Measurements from ENCODE around the gene SUPT5H. TPM values are rescaled to one million over a fixed set of nuclear protein-coding genes. Genes with fewer than 3 reads are reported as not detected.

Gene SUPT5H
- total and polyA plus RNA-seq, 9 donors, result 51.4 to 163 (median 101) TPM

- Histone ChIP-seq H3K27me3 (no peaks in the 10 kb centered on the region), H3K27ac (no peak overlapping the region), H3K36me3 (no peaks in the 10 kb centered on the region), H3K4me3 (no peak overlapping the region), H3K9me3 (no peaks in the 10 kb centered on the region), H3K4me1 (ENCODE audit: insufficient read depth) (peaks cover 5% of the 10 kb centered on the region)
- WGBS, 3 donors, result 83 to 86% (median 84%) methylated on average over 26 to 35 of the region's 35 CpGs
- TF ChIP-seq EP300 (IDR thresholded peaks at IDR 0.05) (no peak), POLR2A (IDR thresholded peaks at IDR 0.05) (no peak)
- TF ChIP-seq, protein P1, sequence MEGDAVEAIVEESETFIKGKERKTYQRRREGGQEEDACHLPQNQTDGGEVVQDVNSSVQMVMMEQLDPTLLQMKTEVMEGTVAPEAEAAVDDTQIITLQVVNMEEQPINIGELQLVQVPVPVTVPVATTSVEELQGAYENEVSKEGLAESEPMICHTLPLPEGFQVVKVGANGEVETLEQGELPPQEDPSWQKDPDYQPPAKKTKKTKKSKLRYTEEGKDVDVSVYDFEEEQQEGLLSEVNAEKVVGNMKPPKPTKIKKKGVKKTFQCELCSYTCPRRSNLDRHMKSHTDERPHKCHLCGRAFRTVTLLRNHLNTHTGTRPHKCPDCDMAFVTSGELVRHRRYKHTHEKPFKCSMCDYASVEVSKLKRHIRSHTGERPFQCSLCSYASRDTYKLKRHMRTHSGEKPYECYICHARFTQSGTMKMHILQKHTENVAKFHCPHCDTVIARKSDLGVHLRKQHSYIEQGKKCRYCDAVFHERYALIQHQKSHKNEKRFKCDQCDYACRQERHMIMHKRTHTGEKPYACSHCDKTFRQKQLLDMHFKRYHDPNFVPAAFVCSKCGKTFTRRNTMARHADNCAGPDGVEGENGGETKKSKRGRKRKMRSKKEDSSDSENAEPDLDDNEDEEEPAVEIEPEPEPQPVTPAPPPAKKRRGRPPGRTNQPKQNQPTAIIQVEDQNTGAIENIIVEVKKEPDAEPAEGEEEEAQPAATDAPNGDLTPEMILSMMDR (IDR thresholded peaks at IDR 0.05), result no peak
- intact Hi-C loops (cut with DNase I), result no loop called here
- DNase-seq, result peak in 1 of 5 donors; percentile 40
Measured at GRCh38 chr19:39423258-39424086, 21.9 kb upstream of the SUPT5H start.

- no peaks in the 10 kb centered on the region for H3K36me3 ChIP-seq
- DNase-seq, result peak in 2 of 5 donors; percentile 20 to 34
- 56 to 63% (median 59%) methylated on average over 16 of the region's 16 CpGs for WGBS, 3 donors
Measured at GRCh38 chr19:39424934-39425333, 20.4 kb upstream of the SUPT5H start.

DNA sequence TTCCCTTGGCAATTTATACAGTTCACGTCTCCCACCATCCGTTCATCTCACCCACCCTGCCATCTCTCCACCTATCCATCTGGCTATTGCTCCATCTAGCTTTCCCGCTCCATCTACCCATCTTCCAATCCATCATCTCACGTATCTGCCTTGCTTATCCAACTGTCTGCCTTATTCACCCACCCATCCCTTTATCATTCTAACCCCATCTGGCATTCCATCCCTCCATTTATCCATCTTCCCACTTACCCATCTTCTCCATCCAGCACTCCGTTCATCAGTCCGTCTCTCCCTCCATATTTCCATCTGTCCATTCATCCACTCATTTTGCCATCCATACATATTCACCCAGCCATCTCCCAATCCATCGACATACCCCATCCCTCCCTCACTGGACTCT, 19.6 kb upstream of the SUPT5H start:
- Histone ChIP-seq H3K4me1 (ENCODE audit: insufficient read depth) (peaks cover 8% of the 10 kb centered on the region), H3K9me3 (no peaks in the 10 kb centered on the region), H3K36me3 (no peaks in the 10 kb centered on the region), H3K4me3 (no peak overlapping the region), H3K27ac (no peak overlapping the region), H3K27me3 (no peaks in the 10 kb centered on the region)
- 87 to 90% (median 88%) methylated on average over 7 of the region's 7 CpGs for WGBS, 3 donors
- DNase-seq, result no peak
- TF ChIP-seq POLR2A (IDR thresholded peaks at IDR 0.05), result no peak
- TF ChIP-seq, protein P1 (IDR thresholded peaks at IDR 0.05), result no peak
- no peak for TF ChIP-seq EP300 (IDR thresholded peaks at IDR 0.05)
- intact Hi-C loops (cut with DNase I), result no loop called here

More at GRCh38 chr19:39424934-39425333, 20.4 kb upstream of the SUPT5H start:
- TF ChIP-seq EP300 (IDR thresholded peaks at IDR 0.05) (no peak), POLR2A (IDR thresholded peaks at IDR 0.05) (no peak)
- TF ChIP-seq, protein P1 (IDR thresholded peaks at IDR 0.05), result no peak
- no peaks in the 10 kb centered on the region for H3K9me3 ChIP-seq
- no peak overlapping the region for H3K4me3 ChIP-seq
- no peak overlapping the region for H3K27ac ChIP-seq
- H3K27me3 ChIP-seq, result no peaks in the 10 kb centered on the region
- H3K4me1 ChIP-seq (ENCODE audit: insufficient read depth), result peaks cover 8% of the 10 kb centered on the region
- intact Hi-C loops (cut with DNase I), result no loop called here

DNA sequence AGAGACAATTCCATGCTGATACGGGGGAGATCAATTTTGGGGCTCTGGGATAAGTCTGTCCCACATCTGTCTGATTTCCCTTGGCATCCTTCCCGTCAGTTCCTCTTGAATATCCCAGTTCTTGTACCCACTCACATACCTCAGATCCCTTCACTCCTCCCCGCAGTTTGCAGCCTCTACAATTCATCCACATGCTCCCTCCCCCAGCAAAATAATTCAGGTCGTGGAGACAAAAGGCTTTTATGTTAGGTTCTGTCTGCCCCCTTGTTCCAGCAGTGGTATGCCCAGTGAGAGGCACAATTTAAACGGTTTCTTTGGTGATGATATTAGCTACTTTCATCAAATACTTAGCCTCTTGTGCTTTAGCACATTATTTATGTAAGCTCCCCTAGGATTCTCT, 19.2 kb upstream of the SUPT5H start:
- Histone ChIP-seq H3K9me3 (no peaks in the 10 kb centered on the region), H3K36me3 (no peaks in the 10 kb centered on the region), H3K4me1 (ENCODE audit: insufficient read depth) (peaks cover 8% of the 10 kb centered on the region), H3K27ac (no peak overlapping the region), H3K27me3 (no peaks in the 10 kb centered on the region), H3K4me3 (no peak overlapping the region)
- WGBS, 3 donors, result 39 to 55% (median 44%) methylated on average over 5 of the region's 5 CpGs
- intact Hi-C loops (cut with DNase I), result no loop called here
- DNase-seq, result no peak
- no peak for TF ChIP-seq EP300 (IDR thresholded peaks at IDR 0.05)
- no peak for TF ChIP-seq POLR2A (IDR thresholded peaks at IDR 0.05)
- TF ChIP-seq, protein P1 (IDR thresholded peaks at IDR 0.05), result no peak

Measured in ovary (tissue), 9 donors.